ENCODE data around the gene EBPL. TPM values are rescaled to one million over a fixed set of nuclear protein-coding genes. Genes with fewer than 3 reads are reported as not detected.

EBPL gene
- polyA plus RNA-seq, 3 donors: 50.4 to 58.6 (median 53.0) TPM

DNA sequence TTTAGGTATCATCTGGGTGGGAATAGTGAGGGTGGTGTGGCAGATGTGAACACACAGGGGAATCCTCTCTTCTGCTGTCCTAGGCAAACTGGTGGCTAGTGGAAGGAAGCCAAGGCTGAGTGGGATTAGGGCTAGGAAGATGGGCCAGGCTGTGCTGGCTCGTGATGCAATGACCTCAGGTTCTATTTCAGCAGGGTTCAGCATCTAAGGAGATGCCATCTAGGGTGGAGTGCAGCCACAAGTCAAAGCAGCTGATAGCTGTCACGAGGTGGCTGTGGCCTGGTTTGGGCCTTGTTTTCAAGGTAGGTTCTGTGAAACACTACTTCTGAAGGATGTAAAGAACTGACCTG, 41.3 kb downstream of the EBPL start:
- DNase-seq (ENCODE audit: extremely low read depth in 1 of 11, low read depth in 9 of 11, low spot score in 4 of 11): no peak

DNA sequence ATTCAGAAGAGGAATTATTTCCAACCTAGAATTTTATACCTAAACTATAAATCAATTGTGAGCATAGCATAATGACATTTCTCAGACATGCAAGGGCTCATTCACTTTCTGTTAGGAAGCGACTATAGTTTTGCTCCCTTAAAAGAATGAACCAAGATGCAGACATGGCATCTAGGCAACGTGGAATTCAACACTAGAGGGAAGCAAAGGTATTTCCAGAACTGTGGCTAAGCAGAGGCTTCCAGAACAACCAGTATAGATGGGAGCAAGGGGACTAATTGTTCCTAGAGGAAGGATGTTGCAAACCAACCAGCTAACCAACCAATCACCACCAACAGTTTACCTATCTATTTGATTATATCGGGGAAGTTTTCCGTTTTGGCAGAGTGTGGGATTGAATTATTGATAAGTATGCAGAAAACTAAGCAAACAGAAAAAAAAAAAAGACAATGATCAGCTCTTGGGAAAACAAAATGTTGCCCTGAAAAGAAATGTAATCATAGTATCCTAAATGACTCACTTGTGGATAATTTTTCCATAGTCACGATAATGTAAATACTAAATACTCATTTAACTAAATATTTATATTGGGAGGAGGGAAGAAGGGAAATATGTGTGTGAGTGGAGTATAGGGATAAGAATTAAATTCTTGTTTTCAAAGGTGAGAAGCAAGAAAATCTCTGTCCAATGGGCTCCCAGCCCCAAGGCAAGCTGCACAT, 41.9 kb downstream of the EBPL start:
- DNase-seq (ENCODE audit: extremely low read depth in 1 of 11, low read depth in 9 of 11, low spot score in 4 of 11): no peak

DNA sequence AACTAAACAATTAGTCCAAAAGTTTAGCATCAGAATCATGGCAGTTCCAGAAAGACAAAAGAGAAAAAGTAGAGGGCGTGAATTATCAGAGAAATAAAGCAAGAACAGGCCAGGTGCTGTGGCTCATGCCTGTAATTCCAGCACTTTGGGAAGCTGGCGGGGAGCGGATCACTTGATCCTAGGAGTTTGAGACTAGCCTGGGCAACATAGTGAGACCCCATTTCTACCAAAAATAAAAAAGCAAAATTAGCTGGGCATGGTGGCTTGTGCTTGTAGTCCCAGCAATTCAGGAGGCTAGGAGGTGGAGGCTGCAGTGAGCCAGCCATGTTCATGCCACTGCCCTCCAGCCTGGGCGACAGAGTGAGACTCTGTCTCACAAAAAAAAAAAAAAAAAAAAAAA, 44.6 kb downstream of the EBPL start:
- no peak for DNase-seq (ENCODE audit: extremely low read depth in 1 of 11, low read depth in 9 of 11, low spot score in 4 of 11)

DNA sequence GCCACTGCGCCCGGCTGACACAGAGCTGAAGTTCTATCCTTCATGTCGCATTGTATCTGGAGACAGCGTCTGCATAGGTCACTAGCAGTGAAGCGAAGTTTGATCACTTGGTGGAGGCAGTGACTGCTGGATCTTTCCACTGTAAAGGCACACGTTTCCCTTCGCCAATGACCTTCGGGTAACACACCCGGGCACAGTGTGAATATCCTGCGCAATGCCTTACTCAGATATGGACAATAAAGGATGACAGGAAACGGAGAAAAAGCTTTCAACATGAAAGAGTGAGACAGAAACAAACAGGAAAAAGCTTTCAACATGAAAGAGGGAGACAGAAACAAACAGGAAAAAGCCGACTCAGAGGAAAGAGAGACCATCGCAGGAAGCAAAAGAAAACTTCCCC, 45.8 kb downstream of the EBPL start:
- DNase-seq (ENCODE audit: extremely low read depth in 1 of 11, low read depth in 9 of 11, low spot score in 4 of 11): no peak

DNA sequence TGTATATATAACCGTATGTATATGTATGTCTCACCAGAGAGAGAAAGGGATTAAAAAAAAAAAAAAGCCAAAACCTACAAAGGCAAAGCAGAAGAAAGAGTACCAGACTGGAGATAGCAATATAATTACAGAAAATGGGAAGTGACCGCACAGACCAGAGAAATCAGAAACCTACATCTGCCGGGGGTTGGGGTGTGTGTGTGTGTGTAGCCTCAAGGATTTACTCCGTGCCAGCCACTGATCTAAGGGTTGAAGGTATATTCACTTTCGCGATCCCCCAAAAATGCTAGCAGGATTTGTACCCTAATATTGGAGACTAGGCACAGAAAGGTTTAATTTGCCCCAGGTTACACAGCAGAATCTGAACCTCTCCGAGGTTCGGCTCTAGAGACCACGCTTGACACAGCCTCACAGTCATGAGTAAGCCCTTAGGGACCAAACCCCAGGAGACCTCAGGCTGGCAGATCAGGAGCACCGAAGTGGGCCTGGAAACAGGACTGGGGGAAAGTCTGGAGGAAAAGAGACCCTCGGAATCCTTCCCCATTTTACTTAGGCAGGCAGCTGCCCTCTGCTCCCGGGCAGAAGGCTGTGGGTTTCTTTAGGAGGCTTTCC, 48.1 kb downstream of the EBPL start:
- DNase-seq (ENCODE audit: extremely low read depth in 1 of 11, low read depth in 9 of 11, low spot score in 4 of 11): no peak

- DNase-seq (ENCODE audit: extremely low read depth in 1 of 11, low read depth in 9 of 11, low spot score in 4 of 11): no peak
Measured at GRCh38 chr13:49641801-49642291, 49.4 kb downstream of the EBPL start.

- DNase-seq (ENCODE audit: extremely low read depth in 1 of 11, low read depth in 9 of 11, low spot score in 4 of 11): no peak
Measured at GRCh38 chr13:49638744-49639072, 52.6 kb downstream of the EBPL start.

GRCh38 chr13:49638030-49638743, 53.1 kb downstream of the EBPL start:
- DNase-seq (ENCODE audit: extremely low read depth in 1 of 11, low read depth in 9 of 11, low spot score in 4 of 11): no peak

GRCh38 chr13:49636705-49637104, 54.6 kb downstream of the EBPL start:
- DNase-seq (ENCODE audit: extremely low read depth in 1 of 11, low read depth in 9 of 11, low spot score in 4 of 11): no peak

DNA sequence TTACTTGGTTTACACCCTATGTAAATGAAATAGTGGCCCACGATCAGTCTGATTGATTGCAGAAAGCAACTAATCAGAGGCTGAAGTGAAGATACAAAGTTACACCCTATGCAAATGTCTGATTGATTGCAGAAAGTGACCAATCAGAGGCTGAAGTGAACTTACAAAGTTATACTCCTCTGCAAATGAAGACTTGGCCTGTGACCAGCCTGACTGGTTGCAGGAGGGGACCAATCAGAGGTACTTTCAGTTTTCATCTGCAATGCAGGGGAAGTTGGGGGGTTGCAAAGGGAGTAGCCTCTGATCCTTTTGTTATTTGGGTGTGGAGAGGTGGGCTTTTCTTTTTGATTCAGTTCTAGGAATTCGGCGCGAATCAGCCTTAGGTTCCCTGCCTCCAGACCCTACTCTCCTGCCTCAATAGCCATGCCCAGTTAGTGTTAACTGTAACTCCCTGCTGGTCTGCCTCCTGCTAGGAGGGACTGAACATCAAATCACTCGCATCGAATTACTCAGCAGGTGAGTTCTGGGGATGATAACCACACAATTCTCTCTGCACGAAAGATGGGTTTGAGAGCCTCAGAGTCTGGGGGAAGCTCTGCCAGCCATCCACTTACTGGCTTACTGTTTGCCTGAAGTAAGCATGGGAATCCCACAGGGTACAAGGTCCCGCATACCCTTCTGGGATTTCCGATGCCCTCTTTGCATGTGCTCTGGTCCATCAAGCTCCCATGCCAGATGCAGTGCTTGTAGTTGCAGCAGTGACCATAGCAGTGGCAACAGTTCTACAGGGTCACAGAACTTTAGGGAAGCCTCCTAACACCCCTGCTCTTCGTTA, 55.5 kb downstream of the EBPL start:
- DNase-seq (ENCODE audit: extremely low read depth in 1 of 11, low read depth in 9 of 11, low spot score in 4 of 11): peak in 6 of 11 donors; percentile 22 to 55 (median 48)

DNA sequence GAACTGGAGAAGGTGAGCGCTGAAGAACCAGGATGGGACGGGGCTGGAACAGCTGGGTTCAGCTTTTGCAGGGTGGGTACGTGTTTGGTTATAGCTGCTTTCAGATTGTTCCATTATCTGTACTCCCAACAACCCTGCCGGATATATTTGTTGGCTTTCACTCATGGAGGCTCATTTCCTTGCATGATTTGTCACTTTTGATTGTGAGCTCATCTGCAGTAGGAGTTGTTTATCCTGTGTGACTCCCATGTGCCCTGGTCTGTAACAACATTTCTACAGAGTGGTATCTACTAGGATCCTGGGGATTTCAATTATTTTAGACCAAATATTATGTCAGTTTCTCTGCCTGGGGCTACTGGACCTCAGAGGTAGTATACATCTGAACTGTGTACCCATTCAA, 57.6 kb downstream of the EBPL start:
- no peak for DNase-seq (ENCODE audit: extremely low read depth in 1 of 11, low read depth in 9 of 11, low spot score in 4 of 11)

DNA sequence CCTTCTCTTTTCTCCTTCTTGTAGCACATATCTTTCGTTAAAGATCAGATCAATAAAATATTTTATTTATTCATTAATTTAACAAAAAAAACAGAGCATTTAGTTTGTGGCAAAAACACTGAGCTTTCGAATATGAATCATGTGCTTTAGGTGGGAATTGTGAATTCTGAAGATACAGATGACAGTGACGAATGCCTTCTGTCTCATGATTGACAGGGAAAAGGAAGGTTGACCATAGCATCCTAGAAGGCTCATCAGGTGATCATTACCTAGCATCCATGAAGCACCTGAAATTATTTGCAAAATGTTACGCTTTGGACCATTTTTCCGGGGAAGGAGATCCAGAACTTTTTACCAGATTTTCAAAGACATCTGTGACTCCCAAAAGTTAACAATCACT, 59.1 kb downstream of the EBPL start:
- no peak for DNase-seq (ENCODE audit: extremely low read depth in 1 of 11, low read depth in 9 of 11, low spot score in 4 of 11)

GRCh38 chr13:49630580-49630979, 60.7 kb downstream of the EBPL start:
- no peak for DNase-seq (ENCODE audit: extremely low read depth in 1 of 11, low read depth in 9 of 11, low spot score in 4 of 11)

DNA sequence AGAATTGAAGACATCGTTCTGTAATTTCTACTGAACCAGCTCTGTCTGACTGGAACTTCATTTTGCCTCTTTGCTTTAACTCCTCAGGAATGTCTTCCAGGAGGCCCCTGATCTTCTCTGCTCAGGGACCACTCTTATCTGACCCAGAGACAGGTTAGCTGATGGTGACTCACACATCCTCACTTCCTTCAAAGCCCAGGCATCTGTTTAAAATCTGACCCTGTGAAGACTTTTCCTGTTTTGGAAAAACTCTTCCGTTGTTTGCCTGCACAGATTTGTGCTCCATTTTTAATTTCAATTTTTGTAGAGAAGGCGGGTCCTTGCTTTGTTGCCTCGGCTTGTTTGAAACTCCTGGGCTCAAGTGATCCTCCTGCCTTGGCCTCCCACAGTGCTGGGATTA, 61.3 kb downstream of the EBPL start:
- no peak for DNase-seq (ENCODE audit: extremely low read depth in 1 of 11, low read depth in 9 of 11, low spot score in 4 of 11)

DNA sequence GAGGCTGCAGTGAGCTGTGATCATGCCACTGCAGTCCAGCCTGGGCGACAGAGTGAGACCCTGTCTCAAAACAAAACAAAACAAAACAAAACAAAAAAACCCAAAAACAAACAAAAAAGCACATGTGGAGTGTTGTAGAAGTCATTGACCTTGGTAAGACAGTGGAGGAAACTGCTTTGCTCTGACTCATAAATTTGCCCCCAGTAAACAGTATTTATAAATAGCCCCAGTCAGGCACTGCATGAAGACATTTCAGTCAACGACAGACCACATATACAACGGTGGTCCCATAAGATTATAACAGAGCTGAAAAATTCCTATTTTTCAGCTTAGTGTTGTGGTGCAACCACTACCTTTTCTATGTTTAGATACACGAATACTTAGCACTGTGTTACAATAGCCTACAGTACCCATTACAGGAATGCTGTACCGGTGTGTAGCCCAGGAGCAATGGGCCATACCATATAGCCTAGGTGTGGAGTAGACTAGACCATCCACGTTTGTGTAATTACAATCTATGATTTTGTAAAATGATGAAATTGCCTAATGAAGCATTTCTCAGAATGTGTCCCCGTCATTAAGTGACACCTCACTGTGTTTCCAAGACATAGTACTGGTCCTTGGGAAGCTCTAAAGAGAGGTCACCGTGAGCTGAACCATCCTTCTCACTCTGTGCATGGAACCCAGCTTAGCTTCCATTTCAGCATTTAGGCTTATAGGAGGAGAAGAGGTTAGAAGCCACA, 61.9 kb downstream of the EBPL start:
- DNase-seq (ENCODE audit: extremely low read depth in 1 of 11, low read depth in 9 of 11, low spot score in 4 of 11): no peak

DNA sequence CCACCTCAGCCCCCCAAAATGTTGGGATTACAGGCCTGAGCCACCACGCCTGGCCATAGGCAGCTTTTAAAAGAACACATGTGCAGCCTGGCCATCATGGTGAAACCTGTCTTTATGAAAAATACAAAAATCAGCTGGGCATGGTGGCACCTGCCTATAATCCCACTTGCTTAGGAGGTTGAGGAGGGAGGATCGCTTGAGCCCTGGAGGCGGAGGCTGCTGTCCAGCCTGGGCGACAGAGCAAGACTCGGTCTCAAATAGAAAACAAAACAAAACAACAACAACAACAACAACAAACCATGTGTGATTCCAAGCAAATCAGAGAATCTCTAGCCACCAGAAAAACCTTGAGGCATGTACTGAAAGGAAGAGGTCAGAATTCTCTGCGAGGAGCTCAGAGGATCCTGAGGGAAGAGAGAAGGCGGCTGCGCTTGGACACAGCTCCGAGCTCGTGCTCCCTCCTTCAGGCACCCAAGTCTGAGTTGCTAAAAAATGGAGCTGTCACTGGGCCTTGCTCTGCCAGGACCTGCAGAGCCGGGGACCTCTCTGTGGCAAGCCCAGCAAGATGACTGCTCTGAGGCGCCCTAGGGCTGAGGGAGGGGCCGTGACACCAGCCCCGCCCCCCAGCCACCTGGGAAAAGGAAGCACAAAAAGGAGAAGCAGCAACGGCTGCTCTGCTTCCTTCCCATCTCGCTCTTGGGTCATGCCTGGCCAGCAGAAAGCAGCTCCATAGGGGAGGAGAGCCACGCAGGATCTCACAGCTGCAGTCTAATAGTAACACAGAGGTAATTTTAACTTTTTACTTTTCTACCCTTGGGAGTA, 63.2 kb downstream of the EBPL start, which contains the start of gene ARL11:
Gene ARL11 (plus strand): TSS at position 677 of the 822 bp plus-strand sequence. CDS start 1,941 bp downstream, outside the sequence.
- DNase-seq (ENCODE audit: extremely low read depth in 1 of 11, low read depth in 9 of 11, low spot score in 4 of 11): no peak

DNA sequence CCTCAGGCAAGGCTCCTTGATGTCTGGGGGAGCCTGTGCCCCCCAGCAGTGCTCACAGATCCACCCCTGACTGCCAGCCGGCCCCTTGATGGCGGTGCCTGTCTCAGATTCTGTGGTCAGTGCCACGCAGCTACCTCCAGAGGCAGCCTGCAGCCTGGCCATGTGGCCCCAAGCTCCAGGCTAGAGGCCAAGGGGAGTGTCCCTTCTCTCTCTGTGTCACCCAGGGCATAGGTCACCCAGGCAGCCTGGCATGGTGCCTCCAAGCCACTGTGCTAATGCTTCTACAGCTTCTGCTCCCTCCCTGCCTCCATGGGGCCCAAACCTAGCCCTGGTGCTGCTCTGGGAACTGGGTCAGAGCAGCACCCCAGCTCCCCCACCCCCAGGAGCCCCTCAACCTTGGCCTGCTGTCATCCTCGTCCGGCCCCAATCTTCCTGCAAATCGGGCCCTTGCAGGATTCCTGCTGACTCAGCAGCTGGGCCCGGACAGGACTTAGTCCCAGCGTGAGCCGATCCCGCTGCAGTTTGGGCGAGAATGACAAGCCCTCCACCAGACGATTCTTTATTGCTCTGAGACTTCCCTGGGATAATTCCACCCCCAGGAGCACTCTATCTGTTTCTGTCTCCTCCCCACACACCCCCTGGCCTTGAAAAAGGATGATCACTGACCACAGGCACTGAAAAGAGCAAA, 65.8 kb downstream of the EBPL start:
- DNase-seq (ENCODE audit: extremely low read depth in 1 of 11, low read depth in 9 of 11, low spot score in 4 of 11): no peak
